ENCODE results near the gene ZYG11A.

- TF ChIP-seq CTCF (IDR thresholded peaks at IDR 0.05; ENCODE audit: low read depth, low read length, missing input control) (no peak), TAF1 (conservative IDR thresholded peaks at IDR 0.05) (no peak), HNF4G (IDR thresholded peaks at IDR 0.05) (no peak), MAX (IDR thresholded peaks at IDR 0.05) (no peak), SP1 (IDR thresholded peaks at IDR 0.05) (no peak), ZBTB33 (IDR thresholded peaks at IDR 0.05) (no peak), REST (IDR thresholded peaks at IDR 0.05) (no peak), NR2F2 (IDR thresholded peaks at IDR 0.05) (no peak), JUND (IDR thresholded peaks at IDR 0.05) (no peak), YY1 (IDR thresholded peaks at IDR 0.05) (no peak), RAD21 (IDR thresholded peaks at IDR 0.05) (no peak), GABPA (IDR thresholded peaks at IDR 0.05 in 1 of 2, conservative IDR thresholded peaks at IDR 0.05 in 1 of 2) (no peak), HNF4A (conservative IDR thresholded peaks at IDR 0.05) (no peak)
These were observed 102.0 kb downstream of the ZYG11A start for GRCh38 chr1:52944566-52944965.

Measured in liver (tissue), 3 donors.